Panc1 (cell line): ENCODE data around the gene RIC3. TPM values are rescaled to one million over a fixed set of nuclear protein-coding genes. Genes with fewer than 3 reads are reported as not detected.

Source experiments
- ATAC-seq: fragments of 200-7000 bp; cut with Tn5 transposase; 2 replicates; pipeline ENCODE4 v1.9.1; 2020; ENCODE audit warnings: mild to moderate bottlenecking, moderate library complexity
- BruUV-seq: library from RNA; stranded (reverse); fragments of 400-500 nt; replicated peaks from 2 replicates; lab custom pipeline; 2021; lab: Mats Ljungman, UMichigan
- CTCF ChIA-PET: fragments of 300-600 bp; sonication (Branson Sonifier 250); formaldehyde crosslinking; loops from one replicate; lab custom pipeline; 2022; ENCODE audit warnings: antibody characterized with exemption; lab: Charles Lee
- POLR2A ChIA-PET: fragments of 300-600 bp; sonication (Branson Sonifier 250); formaldehyde crosslinking; loops from one replicate; lab custom pipeline; 2022; ENCODE audit warnings: antibody characterized with exemption; lab: Charles Lee
- DNase-seq: peaks from one replicate; pipeline ENCODE4 v3.0.0-alpha.2; 2010; ENCODE audit warnings: low read depth, low spot score
- H3K27ac ChIP-seq: 2 replicates; pipeline ENCODE4 v1.5.1; 2011; ENCODE audit warnings: mild to moderate bottlenecking, low read length, inconsistent platforms
- H3K27me3 ChIP-seq: fragments of 200-500 bp; sonication (Bioruptor generic); 2 replicates; pipeline ENCODE4 v1.6.0; 2014; ENCODE audit warnings: low read length, inconsistent platforms; ENCODE audit not compliant: control insufficient read depth, insufficient read depth
- H3K36me3 ChIP-seq: fragments of 200-500 bp; sonication (Bioruptor generic); 2 replicates; pipeline ENCODE4 v1.5.1; 2014; ENCODE audit warnings: inconsistent platforms, mild to moderate bottlenecking, low read length, moderate library complexity; ENCODE audit not compliant: control insufficient read depth, insufficient read depth
- H3K4me1 ChIP-seq: 2 replicates; pipeline ENCODE4 v1.5.1; 2011; ENCODE audit warnings: inconsistent platforms, mild to moderate bottlenecking, low read length, moderate library complexity; ENCODE audit not compliant: control insufficient read depth, insufficient read depth
- H3K4me3 ChIP-seq, 2 experiments: 2 replicates each; pipeline ENCODE4 v1.5.1; 2011 to 2012; ENCODE audit warnings: low read depth in 2 of 2, low read length in 2 of 2, mild to moderate bottlenecking in 2 of 2, inconsistent platforms in 1 of 2, moderate library complexity in 1 of 2
- H3K9me3 ChIP-seq: fragments of 200-500 bp; sonication (Bioruptor generic); 2 replicates; pipeline ENCODE4 v1.5.1; 2014; ENCODE audit warnings: low read depth, mild to moderate bottlenecking, inconsistent platforms, low read length, moderate library complexity; ENCODE audit not compliant: control insufficient read depth, insufficient read depth
- POLR2AphosphoS5 ChIP-seq: IDR thresholded peaks from 2 replicates; pipeline ENCODE4 v1.6.1; 2012; ENCODE audit warnings: mild to moderate bottlenecking, low read depth, low read length, moderate library complexity
- SIN3A ChIP-seq: IDR thresholded peaks from 2 replicates; pipeline ENCODE4 v1.6.1; 2012; ENCODE audit warnings: low read depth, mild to moderate bottlenecking, low read length, moderate library complexity, borderline replicate concordance; ENCODE audit not compliant: insufficient read depth
- TCF7L2 ChIP-seq: IDR thresholded peaks from 2 replicates; pipeline ENCODE4 v1.6.1; 2011; ENCODE audit warnings: mild to moderate bottlenecking, low read depth, low read length, inconsistent platforms
- in situ Hi-C: cut with HindIII; loops from 2 replicates; pipeline ENCODE4 v1.10.0; 2016; ENCODE audit warnings: low sequenced_read_pairs, low pct_unique_long_range_greater_than_20kb
- intact Hi-C: fragments of 100-400 bp; cut with micrococcal nuclease; formaldehyde crosslinking; loops from one replicate; pipeline ENCODE4 v1.10.0; 2022; ENCODE audit not compliant: unreplicated experiment
- total RNA-seq: library from RNA; stranded (reverse); gene quantifications from one replicate; pipeline ENCODE4 v1.2.1, GENCODE V29; 2021; ENCODE audit not compliant: unreplicated experiment
- TF ChIP-seq, protein P1 (sequence below): fragments of 450-650 bp; IDR thresholded peaks from 2 replicates; pipeline ENCODE4 v1.5.1; 2017; ENCODE audit warnings: mild to moderate bottlenecking
- TF ChIP-seq, protein P2 (sequence below), 2 experiments: IDR thresholded peaks; 2 replicates each; pipeline ENCODE4 v1.6.1; 2011 to 2012; ENCODE audit warnings: low read depth in 2 of 2, control low read depth in 1 of 2, low read length in 1 of 2, mild to moderate bottlenecking in 1 of 2, moderate library complexity in 1 of 2; ENCODE audit not compliant: insufficient read depth in 1 of 2

Gene RIC3
- total RNA-seq, 1 experiment from 2014 or later = 4.2 TPM

DNA sequence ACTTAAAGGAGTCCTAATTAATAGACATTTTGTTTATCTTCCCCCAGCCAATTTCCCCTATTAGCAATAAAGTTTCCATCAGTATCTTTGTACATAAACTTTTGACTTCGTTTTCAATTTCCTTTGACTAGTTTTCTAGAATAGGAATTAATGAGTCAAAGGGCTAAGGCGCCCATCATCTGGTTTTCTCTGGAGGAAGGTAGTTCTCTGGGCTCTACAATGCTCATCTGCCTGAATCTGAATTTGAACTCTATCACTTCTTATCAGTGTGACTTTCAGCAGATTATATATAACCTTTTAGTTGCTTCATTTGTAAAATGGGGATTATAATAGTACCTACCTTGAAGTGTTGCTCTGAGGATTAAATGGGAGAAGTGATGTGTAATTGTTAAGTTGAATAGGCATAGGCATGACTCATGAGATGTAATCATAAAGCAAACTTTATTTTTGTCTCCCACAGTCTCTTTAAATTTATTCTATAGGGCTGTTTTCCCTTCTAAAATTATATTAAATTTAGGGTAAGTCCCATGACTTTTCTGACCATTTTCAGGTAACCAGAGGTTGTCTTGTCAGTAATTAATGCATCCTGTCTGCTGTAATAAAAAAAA lies 93.6 kb downstream of the RIC3 start:
- H3K4me1 ChIP-seq = no peaks in the 10 kb centered on the region
- ATAC-seq = no peak
- H3K4me3 ChIP-seq = no peak overlapping the region
- POLR2A ChIA-PET = no interaction called here
- no peak for DNase-seq
- H3K9me3 ChIP-seq = no peaks in the 10 kb centered on the region
- no TSS peak for BruUV-seq
- no peaks in the 10 kb centered on the region for H3K36me3 ChIP-seq
- no peak for TF ChIP-seq TCF7L2
- TF ChIP-seq POLR2AphosphoS5 = no peak
- no peak for TF ChIP-seq SIN3A
- TF ChIP-seq, protein P1, sequence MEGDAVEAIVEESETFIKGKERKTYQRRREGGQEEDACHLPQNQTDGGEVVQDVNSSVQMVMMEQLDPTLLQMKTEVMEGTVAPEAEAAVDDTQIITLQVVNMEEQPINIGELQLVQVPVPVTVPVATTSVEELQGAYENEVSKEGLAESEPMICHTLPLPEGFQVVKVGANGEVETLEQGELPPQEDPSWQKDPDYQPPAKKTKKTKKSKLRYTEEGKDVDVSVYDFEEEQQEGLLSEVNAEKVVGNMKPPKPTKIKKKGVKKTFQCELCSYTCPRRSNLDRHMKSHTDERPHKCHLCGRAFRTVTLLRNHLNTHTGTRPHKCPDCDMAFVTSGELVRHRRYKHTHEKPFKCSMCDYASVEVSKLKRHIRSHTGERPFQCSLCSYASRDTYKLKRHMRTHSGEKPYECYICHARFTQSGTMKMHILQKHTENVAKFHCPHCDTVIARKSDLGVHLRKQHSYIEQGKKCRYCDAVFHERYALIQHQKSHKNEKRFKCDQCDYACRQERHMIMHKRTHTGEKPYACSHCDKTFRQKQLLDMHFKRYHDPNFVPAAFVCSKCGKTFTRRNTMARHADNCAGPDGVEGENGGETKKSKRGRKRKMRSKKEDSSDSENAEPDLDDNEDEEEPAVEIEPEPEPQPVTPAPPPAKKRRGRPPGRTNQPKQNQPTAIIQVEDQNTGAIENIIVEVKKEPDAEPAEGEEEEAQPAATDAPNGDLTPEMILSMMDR = no peak
- TF ChIP-seq, protein P2, sequence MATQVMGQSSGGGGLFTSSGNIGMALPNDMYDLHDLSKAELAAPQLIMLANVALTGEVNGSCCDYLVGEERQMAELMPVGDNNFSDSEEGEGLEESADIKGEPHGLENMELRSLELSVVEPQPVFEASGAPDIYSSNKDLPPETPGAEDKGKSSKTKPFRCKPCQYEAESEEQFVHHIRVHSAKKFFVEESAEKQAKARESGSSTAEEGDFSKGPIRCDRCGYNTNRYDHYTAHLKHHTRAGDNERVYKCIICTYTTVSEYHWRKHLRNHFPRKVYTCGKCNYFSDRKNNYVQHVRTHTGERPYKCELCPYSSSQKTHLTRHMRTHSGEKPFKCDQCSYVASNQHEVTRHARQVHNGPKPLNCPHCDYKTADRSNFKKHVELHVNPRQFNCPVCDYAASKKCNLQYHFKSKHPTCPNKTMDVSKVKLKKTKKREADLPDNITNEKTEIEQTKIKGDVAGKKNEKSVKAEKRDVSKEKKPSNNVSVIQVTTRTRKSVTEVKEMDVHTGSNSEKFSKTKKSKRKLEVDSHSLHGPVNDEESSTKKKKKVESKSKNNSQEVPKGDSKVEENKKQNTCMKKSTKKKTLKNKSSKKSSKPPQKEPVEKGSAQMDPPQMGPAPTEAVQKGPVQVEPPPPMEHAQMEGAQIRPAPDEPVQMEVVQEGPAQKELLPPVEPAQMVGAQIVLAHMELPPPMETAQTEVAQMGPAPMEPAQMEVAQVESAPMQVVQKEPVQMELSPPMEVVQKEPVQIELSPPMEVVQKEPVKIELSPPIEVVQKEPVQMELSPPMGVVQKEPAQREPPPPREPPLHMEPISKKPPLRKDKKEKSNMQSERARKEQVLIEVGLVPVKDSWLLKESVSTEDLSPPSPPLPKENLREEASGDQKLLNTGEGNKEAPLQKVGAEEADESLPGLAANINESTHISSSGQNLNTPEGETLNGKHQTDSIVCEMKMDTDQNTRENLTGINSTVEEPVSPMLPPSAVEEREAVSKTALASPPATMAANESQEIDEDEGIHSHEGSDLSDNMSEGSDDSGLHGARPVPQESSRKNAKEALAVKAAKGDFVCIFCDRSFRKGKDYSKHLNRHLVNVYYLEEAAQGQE (IDR thresholded peaks at IDR 0.05; ENCODE audit: insufficient read depth in 1 of 2, low read depth in 2 of 2, low read length in 1 of 2) = no peak
- intact Hi-C loops = no loop called here
- CTCF ChIA-PET = no interaction called here
- H3K27me3 ChIP-seq = peaks cover 31% of the 10 kb centered on the region
- in situ Hi-C loops = no loop called here
- no peak overlapping the region for H3K27ac ChIP-seq

DNA sequence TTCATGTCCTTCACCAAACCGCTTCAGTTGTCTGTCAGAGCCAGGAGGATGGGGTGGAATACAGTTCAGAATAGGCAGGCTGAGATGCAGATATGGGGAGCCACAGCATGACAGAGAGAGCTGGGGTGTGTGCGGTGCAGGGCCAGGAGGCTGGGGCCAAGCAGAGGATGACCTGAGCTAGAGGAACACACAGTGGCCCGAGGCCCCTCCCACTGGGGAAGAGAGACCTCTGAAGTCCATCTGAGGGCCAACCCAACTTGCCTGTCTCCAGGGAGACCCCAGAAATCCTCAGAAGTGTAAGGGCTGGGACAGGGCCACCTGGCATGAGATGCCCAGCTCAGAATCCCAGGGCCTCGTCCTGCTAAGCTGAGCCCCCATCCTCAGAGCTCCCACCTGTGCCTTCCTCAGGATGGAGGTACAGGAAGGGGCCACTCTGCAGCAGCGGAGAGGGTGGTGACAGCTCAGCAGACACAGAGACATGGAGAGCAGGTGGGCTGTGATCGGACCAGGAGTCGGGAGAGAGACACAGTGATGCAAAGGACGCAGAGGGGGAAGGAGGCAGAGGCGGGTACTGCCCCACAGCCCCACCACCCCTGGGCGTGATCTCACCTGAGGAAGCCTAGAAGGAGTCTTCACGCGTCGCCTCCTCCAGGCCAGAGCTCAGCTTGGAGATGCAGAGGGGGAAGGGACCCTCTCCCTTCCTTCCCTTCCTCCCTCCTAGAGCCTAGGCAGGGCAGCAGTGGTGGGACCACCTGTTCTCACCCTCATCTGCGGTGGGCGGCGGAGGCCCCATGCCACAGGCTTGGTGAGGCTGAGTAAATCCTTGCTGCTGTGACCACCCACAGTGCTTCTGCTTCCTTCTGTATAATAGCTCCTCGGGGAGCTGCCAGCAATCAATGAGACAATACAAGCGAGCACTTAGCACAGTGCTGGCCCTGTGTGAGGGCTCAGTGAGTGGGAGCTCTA lies 96.9 kb downstream of the RIC3 start:
- no peak overlapping the region for H3K4me3 ChIP-seq
- in situ Hi-C loops = no loop called here
- POLR2A ChIA-PET = no interaction called here

More for the DNA sequence above, 96.9 kb downstream of the RIC3 start:
- H3K4me1 ChIP-seq = no peaks in the 10 kb centered on the region
- no TSS peak for BruUV-seq
- intact Hi-C loops = no loop called here
- TF ChIP-seq, protein P1 = no peak
- TF ChIP-seq POLR2AphosphoS5 (no peak), SIN3A (no peak), TCF7L2 (no peak)
- TF ChIP-seq, protein P2 (IDR thresholded peaks at IDR 0.05; ENCODE audit: insufficient read depth in 1 of 2, low read depth in 2 of 2, low read length in 1 of 2) = no peak
- no peak overlapping the region for H3K27ac ChIP-seq
- peaks cover 28% of the 10 kb centered on the region for H3K27me3 ChIP-seq
- H3K9me3 ChIP-seq = no peaks in the 10 kb centered on the region
- H3K36me3 ChIP-seq = no peaks in the 10 kb centered on the region
- CTCF ChIA-PET = interaction anchor here (0.8 to 1.2 kb wide), 2 partner anchors 15 to 65 kb away, joined by 3 read pairs; no protein-coding TSS in a partner anchor
- DNase-seq = no peak
- ATAC-seq = no peak
